ENCODE measurements around the gene SLC9A4.

GRCh38 chr2:102513355-102513939 lies 40.4 kb downstream of the SLC9A4 start:
- no peak for TF ChIP-seq POLR2A (IDR thresholded peaks at IDR 0.05; ENCODE audit: low read depth, low read length)
- TF ChIP-seq CTCF (conservative IDR thresholded peaks at IDR 0.05; ENCODE audit: low read depth, low read length): no peak
- no peak for TF ChIP-seq FOS (IDR thresholded peaks at IDR 0.05; ENCODE audit: low read depth, low read length)
- no peak for TF ChIP-seq BHLHE40 (IDR thresholded peaks at IDR 0.05; ENCODE audit: low read depth, low read length)
- TF ChIP-seq SMC3 (IDR thresholded peaks at IDR 0.05; ENCODE audit: low read depth, low read length): no peak
- TF ChIP-seq ELK1 (IDR thresholded peaks at IDR 0.05; ENCODE audit: borderline replicate concordance, low read depth, low read length): no peak
- TF ChIP-seq MAZ (IDR thresholded peaks at IDR 0.05; ENCODE audit: borderline replicate concordance, low read depth, low read length): no peak
- TF ChIP-seq CEBPB (IDR thresholded peaks at IDR 0.05; ENCODE audit: low read depth, low read length): no peak
- TF ChIP-seq USF2 (IDR thresholded peaks at IDR 0.05; ENCODE audit: low read depth, low read length): no peak
- no peak for TF ChIP-seq MXI1 (IDR thresholded peaks at IDR 0.05; ENCODE audit: borderline replicate concordance, low read depth, low read length)
- no peak for TF ChIP-seq RCOR1 (IDR thresholded peaks at IDR 0.05; ENCODE audit: insufficient replicate concordance, low read length)
- no peak for TF ChIP-seq RFX5 (IDR thresholded peaks at IDR 0.05; ENCODE audit: low read depth, low read length)
